HG03439 (cell line): ENCODE results near the gene MYPN.
A peak's percentile ranks its signal among the peaks of the same experiment; 100 is the strongest.
"Not testable (repeated sequence)": the region's sequence is repeated elsewhere in the genome, so short reads cannot be mapped to it uniquely, and the experiment has no call there.

Experiments
- ATAC-seq: cut with Tn5 transposase; IDR thresholded peaks from one replicate; pipeline ENCODE4 v1.9.1; 2021; ENCODE audit warnings: mild to moderate bottlenecking, moderate library complexity; ENCODE audit not compliant: unreplicated experiment

The MYPN gene, protein sequence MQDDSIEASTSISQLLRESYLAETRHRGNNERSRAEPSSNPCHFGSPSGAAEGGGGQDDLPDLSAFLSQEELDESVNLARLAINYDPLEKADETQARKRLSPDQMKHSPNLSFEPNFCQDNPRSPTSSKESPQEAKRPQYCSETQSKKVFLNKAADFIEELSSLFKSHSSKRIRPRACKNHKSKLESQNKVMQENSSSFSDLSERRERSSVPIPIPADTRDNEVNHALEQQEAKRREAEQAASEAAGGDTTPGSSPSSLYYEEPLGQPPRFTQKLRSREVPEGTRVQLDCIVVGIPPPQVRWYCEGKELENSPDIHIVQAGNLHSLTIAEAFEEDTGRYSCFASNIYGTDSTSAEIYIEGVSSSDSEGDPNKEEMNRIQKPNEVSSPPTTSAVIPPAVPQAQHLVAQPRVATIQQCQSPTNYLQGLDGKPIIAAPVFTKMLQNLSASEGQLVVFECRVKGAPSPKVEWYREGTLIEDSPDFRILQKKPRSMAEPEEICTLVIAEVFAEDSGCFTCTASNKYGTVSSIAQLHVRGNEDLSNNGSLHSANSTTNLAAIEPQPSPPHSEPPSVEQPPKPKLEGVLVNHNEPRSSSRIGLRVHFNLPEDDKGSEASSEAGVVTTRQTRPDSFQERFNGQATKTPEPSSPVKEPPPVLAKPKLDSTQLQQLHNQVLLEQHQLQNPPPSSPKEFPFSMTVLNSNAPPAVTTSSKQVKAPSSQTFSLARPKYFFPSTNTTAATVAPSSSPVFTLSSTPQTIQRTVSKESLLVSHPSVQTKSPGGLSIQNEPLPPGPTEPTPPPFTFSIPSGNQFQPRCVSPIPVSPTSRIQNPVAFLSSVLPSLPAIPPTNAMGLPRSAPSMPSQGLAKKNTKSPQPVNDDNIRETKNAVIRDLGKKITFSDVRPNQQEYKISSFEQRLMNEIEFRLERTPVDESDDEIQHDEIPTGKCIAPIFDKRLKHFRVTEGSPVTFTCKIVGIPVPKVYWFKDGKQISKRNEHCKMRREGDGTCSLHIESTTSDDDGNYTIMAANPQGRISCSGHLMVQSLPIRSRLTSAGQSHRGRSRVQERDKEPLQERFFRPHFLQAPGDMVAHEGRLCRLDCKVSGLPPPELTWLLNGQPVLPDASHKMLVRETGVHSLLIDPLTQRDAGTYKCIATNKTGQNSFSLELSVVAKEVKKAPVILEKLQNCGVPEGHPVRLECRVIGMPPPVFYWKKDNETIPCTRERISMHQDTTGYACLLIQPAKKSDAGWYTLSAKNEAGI (N-terminal part only)

DNA sequence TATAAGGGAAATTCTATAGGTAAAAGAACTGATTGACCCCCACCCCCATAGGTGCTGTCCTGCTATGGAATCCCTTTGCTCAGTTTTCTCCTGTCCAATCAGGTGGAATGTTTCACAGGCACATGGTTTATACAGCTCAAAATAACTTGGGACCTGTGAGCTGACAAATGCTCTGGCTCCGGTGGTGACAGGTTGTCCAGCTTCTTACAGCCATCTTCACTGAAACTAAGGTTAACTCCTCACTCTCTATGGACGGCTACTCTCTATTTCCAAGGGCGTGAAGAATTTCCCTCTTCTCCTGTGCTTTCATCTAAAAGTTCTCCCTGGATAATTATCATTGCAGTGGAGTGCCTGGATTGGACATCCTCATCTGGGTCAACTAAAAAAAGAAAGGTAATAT lies at the start of gene MYPN:
MYPN (plus strand) TSS at position 158 of the 400 bp plus-strand sequence. CDS start 11,951 bp downstream, outside the sequence.
- ATAC-seq = no peak

DNA sequence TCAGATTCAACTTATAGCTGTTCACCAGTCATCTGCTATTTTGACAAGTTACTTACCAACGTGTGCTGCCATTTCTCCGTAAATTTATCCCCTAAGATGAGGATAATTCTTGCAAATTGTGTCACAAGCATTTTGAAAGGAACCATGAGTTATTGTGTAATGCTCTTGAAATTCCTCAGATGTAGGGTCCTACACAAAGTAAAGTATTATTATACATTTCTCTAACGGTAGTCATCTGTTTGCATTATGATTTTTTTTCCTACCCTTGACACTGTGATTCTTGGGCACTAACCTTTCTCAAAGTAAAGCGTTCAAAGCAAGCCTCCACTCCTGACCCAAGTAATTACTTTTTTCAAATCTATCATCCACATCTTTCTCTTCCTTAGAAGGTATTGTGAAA lies 42.3 kb upstream of the MYPN start:
- no peak for ATAC-seq

DNA sequence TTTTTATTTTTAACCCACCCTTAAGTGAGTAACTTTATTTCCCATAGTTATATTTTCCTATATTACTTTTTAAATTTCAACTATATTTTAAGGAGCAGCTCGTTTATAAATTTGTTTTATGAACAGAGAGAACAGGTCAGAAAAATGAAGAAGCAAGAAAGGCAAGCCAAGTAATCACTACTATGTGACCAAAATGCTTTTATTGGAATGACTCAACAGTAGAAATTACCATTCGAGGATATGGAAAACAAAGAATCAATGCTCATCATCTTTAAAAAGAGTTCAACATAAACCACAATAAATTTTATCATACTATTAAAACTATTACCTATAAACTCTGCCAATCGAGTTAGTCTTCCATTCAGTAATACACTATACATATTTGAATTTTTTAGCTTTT lies 41.8 kb upstream of the MYPN start:
- ATAC-seq = no peak

DNA sequence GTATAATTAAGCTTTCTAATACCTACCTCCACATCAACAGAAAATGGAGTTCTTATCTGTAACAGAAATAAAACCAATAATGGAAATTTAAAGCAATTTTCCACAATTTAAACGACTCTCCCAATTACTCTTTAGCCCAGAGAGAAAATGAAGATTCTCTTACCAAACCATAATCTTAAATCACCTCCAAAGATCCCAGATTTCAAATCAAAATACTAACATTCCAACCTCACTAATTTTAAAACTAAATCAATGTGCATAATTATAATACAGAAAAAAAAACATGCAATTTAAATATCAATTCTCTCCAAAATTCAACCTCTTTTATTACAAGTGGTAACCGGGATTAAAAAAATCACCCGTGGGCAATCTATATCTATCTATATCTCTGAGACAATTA lies 35.7 kb upstream of the MYPN start:
- ATAC-seq = no peak

DNA sequence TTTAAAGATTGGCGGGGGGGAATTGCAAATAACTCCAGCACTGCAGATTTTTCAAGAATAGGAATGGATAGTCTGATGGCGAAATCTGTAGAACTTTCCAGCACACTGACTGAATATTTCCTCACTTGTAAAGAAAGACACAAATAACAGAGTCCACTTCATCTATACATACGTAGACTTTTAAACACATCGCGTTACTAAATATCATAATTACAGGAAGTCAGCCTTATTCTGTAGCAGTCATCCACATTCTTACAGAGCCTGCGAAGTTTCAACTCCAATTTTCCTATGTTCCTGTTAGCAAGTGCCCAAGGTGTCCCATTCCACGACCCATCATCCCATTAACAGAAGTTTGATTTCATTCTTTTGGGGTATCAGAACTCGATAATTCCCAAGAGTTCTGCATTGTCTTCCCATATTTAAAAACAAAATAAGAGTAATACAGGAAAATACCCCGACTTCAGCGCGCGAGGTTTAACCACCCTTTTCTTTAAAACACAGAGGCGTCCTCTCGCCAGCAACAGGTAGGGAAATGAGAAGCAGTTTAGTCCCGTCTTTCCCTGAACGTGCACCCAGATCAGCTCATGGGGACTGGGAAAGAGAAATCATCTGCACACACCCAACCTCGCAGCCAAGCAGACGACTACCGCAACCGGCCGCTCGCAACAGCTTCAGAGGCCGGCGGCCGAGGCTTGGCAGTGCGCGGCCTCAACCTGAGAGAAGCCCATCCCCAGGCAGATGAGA lies 35.1 kb upstream of the MYPN start:
- ATAC-seq = no peak

DNA sequence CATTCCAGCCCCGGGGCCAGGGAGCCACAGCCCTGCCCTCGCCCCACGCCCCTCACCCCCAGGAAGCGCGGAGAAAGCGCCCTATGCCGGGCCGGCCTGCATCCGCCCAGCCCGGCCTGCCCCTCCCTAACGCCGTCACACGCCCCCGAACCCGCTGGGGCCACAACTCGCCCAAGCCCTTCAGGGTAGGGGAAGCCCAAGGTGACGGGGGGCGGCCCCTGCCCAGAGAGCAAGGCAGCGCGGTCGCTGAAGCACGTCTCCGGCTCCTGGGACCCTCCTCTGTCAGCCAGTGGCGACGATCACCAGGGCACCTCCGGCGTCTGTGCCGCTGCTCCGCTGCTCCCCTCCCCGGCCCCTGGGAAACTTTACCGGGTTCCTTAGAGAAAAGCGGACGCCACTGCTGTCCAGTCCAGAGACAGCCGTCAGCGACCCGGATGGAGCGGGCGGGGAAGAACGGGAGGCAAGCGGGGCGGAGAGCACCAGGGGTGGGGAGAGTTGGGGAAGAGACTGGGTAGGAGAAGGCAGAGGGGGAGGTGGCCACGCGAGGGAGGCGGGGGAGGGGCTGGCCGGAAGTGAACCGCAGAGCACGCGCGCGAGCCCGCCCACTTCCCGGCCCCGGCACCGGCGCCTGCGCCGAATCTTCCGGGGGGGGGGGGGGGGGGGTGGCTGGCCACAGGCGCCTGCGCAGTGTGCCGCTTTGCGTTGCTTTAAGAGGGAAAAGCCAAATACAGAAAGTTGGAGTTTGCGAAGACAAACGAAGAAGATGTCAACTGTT lies 34.3 kb upstream of the MYPN start, which contains the start of gene HERC4:
HERC4 (minus strand) TSS at position 509 of the 775 bp plus-strand sequence. CDS start 2,175 bp downstream, outside the sequence.
- peak; percentile 92 for ATAC-seq

DNA sequence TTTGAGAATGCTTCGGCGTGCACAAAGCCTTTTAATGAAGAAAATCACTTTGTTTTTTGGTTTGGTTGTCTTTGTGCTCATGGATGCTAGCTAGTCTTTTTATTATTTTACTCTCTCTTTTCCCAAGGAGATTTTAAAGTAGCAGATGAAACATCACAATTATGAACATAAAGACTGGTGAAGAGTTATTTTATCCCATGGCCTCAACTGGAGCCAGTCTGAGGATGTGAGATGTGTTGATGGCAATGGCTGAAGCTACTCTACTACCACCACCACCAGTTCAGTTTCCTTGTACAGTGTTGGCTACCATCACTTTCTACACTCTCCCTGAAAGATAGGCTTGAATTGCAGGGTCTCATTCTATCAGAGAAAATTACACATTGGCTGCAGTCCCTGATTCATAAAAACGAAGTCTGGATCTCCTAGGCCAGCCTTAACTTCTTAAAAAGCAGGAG lies 33.7 kb upstream of the MYPN start:
- ATAC-seq = no peak

DNA sequence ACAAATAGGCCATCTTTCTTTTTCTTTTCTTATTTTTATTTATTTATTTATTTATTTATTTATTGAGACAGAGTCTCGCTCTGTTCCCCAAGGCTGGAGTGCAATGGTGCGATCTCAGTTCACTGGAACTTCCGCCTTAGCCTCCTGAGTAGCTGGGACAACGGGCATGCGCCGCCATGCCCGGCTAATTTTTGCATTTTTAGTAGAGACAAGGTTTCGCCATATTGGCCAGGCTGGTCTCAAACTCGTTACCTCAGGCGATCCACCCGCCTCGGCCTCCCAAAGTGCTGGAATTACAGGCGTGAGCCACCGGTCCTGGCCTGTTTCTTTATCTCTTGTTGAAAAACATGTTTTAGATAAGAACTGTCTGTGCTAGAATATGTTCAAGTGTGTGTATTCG lies 33.2 kb upstream of the MYPN start:
- ATAC-seq = not testable (repeated sequence)

DNA sequence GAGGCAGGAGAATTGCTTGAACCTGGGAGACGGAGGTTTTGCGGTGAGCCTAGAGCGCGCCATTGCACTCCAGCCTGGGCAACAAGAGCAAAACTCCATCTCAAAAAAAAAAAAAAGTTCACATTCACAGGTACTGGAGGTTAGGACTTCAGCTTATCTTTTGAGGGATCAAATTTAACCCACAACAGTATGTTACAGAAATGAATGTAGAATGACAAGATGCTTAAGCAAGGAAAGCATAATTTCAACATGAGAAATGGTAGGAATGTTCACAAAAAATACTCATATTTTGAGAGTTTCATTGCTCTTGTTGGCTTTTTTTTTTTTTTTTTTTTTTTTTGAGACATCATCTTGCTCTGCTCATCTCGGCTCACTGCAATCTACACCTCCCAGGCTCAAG lies 32.3 kb upstream of the MYPN start:
- ATAC-seq = no peak

DNA sequence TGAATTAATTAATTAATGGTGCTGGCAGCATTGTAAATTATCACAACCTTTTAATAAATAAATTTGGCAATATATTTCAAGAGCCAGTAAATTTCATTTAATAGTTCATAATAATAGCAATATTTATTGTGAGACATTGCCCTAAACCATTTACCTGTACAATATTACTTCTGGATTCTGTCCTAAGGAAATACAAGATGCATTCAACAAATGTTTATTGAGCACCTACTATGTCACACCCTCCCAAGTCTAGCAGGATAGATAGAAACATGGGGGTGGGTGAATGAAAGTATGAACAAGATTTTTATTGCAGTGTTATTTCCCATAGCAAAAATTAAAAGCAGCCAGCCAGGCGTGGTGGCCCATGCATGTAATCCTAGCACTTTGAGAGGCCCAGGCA lies 29.9 kb upstream of the MYPN start:
- no peak for ATAC-seq

DNA sequence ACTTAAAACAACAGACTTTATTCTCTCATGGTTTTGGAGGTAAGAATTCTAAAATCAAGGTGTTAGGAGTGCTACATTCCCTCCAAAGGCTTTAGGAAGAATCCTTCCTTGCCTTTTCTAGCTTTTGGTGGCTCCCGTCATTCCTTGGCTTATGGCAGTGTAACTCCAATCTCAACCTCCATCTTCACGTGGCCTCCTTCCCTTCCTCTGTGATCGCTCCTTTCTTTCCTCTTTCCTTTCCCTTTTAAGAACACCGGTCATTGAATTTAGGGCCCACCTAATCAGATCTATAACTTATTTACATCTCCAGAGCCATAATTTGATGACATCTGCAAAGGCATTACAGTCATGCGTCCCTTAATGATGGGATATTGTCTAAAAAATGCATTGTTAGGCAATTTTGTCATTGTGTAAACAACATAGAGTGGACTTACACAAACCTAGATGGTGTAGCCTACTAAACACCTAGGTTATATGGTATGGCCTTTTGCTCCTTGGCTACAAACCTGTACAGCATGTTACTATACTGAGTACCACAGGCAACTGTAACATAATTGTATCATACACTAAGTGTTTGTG lies 28.3 kb upstream of the MYPN start:
- ATAC-seq = no peak

DNA sequence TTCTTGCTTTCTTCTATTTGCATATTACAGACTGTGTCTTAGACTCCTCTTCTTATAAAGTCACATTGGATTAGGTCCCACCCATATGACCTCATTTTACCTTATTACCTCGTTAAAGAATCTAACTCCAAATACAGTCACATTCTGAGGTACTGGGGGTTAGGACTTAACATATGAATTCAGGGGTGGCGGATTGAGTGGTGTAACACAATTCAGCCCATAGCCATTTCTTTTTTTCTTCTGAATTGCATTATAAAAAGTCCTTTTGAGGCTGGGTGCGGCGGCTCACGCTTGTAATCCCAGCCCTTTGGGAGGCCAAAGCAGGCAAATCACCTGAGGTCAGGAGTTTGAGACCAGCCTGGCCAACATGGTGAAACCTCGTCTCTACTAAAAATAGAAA lies 27.4 kb upstream of the MYPN start:
- no peak for ATAC-seq

DNA sequence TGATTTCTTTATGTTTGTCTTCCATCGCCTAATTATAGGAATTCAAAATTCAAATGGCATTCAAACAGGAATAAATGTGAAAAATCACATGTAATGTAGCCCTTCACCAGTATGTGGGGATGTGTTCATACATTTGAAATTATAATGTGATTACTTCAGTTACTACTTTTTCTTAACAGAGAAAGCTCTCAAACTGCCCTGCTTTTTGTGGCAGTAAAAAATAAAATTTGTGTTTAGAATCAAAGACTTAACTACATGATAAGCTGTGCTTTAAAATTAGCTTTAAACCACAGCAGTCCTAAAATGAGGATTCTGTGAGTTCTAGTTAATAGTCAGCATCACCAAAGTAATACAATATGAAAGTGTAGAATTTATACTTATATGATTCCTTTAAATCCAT lies 26.4 kb upstream of the MYPN start:
- ATAC-seq = no peak

DNA sequence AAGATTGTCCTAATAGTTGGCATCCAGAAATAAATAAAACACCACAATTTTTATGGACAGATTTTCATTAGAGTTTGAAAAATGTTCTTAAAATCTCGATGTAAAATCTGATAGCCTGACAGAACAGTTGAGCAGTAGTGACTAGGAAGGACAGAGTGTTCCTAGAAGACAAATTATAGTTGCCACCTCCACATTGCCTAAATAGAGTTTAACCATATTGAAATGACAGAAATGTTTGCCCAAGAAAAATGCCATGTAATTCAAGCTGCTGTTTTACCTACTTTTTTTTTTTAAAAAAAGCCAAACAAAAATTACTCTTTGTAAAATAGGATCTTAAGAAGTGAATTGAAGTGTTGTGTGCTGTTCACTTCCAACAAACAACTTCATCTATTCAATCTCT lies 25.3 kb upstream of the MYPN start:
- ATAC-seq = no peak

DNA sequence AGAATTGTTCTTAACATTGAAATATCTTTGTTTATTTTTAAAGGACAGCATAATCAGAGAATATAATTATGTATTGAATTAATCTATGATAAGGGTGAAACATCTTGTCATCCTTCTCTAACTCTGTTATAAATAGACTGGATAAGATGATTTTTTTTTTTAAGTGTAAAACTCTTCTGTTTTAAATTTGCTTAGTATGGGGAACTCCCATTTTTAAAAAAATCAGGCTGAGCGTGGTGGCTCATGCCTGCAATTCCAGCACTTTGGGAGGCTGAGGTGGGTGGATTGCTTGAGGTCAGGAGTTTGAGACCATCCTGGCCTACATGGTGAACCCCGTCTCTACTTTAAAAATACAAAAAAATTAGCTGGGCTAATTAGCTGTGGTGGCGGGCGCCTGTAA lies 24.8 kb upstream of the MYPN start:
- ATAC-seq = no peak

DNA sequence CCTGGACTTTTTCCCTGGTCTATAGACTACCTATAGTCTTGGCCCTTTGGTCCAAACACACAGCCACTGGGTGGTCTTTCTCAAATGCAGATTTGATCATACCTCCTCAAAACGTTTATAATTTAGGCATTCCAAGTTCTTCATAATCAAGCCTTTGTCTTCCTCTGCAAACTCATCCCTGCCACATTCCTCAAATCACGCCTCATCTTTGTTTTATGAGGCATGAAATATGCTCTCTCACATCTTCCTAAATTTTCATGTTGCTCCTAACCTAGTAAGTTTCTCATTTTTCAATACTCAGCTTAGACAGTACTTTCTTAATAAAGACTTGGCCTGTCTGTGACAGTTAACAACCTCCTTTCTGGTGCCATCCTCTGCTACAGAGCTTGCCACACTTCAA lies 23.3 kb upstream of the MYPN start:
- no peak for ATAC-seq

DNA sequence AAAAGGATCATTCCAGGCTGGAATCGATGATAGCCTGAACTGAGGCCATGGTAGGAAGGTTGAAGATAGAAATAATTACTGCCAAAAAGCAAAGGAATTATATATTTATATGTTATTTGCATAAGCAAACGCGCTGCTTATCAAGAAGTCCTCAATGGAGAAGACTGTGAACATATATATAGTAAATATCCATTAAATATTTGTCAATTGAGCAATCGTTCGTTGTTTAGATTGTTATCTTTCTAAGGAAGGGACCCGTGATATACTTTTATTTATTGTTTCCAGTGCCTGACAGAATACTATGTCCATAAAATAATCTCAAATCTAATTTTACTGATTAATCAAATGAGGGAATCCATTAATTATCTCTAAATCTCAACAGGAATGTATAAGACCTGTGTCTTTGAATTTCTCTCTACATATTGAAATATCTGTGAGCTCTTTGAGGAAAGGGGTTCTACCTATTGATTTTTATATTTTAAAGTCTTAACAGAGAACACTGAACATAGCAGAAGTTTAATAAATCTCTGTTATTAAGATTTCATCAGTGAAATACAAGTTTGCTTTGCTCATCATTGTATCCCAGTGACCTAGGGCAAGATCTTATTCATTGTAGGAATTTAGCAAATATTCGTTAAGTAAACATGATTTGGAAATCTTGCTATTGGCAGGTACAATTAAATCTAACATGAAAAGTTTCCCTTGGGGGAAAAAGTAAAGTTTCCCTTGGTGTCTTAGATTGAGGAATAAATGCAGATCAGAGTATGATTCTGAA lies 22.2 kb upstream of the MYPN start:
- ATAC-seq = no peak

DNA sequence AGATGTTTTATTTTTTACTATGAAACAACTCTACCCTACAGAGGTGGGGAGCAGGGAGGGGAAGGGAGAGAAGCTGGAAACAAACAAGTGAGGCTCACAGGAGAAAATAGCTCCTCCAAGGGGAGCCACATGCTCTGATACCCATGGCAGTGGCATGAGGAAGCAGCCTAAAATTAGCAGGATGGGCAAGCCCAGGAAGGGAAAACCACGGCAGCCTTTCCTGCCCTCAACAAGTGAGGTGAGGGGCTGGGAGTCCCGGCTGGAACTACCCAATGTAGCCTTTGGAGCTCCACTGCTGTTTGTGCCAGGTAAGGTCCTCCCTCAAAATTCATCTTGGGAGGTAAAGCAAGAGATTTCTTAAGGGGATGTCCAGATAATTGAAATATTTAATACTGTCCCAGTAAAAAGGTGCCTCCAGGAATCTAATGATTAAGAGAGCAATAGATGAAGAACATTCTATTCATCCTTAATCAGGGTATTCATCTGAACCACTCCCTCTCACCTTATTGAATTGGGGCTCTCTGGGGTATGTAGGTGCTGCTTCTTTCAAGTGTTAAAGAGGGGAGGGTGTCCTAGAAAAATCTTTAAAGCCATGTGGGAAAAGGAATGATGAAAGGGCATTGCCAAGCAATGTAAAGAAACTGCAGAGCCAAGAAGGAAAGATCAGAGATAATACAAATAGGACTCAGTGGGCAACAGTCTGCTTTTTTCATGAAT lies 21.4 kb upstream of the MYPN start:
- ATAC-seq = no peak
